Measurements from ENCODE around the gene SPPL3. TPM values are rescaled to one million over a fixed set of nuclear protein-coding genes. Genes with fewer than 3 reads are reported as not detected.

Gene SPPL3
- total and polyA plus RNA-seq, 2 experiments from 2014 or later: 10.9 to 27.8 TPM

- TF ChIP-seq ZNF114 (CRISPR knock-in tag; IDR thresholded peaks at IDR 0.05) (no peak), JUNB (IDR thresholded peaks at IDR 0.05; ENCODE audit: unreplicated experiment) (no peak), NANOG (IDR thresholded peaks at IDR 0.05; ENCODE audit: borderline replicate concordance) (no peak), EZH2 (IDR thresholded peaks at IDR 0.05; ENCODE audit: low read depth, unreplicated experiment) (no peak), POLR2AphosphoS5 (IDR thresholded peaks at IDR 0.05; ENCODE audit: low read depth) (no peak), CREB1 (CRISPR knock-in tag; IDR thresholded peaks at IDR 0.05; ENCODE audit: low read depth) (no peak), STAT1 (IDR thresholded peaks at IDR 0.05; ENCODE audit: unreplicated experiment) (no peak), ETS1 (IDR thresholded peaks at IDR 0.05) (no peak)
- TF ChIP-seq, protein P1, sequence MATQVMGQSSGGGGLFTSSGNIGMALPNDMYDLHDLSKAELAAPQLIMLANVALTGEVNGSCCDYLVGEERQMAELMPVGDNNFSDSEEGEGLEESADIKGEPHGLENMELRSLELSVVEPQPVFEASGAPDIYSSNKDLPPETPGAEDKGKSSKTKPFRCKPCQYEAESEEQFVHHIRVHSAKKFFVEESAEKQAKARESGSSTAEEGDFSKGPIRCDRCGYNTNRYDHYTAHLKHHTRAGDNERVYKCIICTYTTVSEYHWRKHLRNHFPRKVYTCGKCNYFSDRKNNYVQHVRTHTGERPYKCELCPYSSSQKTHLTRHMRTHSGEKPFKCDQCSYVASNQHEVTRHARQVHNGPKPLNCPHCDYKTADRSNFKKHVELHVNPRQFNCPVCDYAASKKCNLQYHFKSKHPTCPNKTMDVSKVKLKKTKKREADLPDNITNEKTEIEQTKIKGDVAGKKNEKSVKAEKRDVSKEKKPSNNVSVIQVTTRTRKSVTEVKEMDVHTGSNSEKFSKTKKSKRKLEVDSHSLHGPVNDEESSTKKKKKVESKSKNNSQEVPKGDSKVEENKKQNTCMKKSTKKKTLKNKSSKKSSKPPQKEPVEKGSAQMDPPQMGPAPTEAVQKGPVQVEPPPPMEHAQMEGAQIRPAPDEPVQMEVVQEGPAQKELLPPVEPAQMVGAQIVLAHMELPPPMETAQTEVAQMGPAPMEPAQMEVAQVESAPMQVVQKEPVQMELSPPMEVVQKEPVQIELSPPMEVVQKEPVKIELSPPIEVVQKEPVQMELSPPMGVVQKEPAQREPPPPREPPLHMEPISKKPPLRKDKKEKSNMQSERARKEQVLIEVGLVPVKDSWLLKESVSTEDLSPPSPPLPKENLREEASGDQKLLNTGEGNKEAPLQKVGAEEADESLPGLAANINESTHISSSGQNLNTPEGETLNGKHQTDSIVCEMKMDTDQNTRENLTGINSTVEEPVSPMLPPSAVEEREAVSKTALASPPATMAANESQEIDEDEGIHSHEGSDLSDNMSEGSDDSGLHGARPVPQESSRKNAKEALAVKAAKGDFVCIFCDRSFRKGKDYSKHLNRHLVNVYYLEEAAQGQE (IDR thresholded peaks at IDR 0.05; ENCODE audit: unreplicated experiment): no peak
- TF ChIP-seq, protein P2, sequence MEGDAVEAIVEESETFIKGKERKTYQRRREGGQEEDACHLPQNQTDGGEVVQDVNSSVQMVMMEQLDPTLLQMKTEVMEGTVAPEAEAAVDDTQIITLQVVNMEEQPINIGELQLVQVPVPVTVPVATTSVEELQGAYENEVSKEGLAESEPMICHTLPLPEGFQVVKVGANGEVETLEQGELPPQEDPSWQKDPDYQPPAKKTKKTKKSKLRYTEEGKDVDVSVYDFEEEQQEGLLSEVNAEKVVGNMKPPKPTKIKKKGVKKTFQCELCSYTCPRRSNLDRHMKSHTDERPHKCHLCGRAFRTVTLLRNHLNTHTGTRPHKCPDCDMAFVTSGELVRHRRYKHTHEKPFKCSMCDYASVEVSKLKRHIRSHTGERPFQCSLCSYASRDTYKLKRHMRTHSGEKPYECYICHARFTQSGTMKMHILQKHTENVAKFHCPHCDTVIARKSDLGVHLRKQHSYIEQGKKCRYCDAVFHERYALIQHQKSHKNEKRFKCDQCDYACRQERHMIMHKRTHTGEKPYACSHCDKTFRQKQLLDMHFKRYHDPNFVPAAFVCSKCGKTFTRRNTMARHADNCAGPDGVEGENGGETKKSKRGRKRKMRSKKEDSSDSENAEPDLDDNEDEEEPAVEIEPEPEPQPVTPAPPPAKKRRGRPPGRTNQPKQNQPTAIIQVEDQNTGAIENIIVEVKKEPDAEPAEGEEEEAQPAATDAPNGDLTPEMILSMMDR (conservative IDR thresholded peaks at IDR 0.05; ENCODE audit: low read depth in 2 of 2): no peak
These were observed 133.1 kb downstream of the SPPL3 start (continued) for GRCh38 chr12:120771097-120771496.

DNA sequence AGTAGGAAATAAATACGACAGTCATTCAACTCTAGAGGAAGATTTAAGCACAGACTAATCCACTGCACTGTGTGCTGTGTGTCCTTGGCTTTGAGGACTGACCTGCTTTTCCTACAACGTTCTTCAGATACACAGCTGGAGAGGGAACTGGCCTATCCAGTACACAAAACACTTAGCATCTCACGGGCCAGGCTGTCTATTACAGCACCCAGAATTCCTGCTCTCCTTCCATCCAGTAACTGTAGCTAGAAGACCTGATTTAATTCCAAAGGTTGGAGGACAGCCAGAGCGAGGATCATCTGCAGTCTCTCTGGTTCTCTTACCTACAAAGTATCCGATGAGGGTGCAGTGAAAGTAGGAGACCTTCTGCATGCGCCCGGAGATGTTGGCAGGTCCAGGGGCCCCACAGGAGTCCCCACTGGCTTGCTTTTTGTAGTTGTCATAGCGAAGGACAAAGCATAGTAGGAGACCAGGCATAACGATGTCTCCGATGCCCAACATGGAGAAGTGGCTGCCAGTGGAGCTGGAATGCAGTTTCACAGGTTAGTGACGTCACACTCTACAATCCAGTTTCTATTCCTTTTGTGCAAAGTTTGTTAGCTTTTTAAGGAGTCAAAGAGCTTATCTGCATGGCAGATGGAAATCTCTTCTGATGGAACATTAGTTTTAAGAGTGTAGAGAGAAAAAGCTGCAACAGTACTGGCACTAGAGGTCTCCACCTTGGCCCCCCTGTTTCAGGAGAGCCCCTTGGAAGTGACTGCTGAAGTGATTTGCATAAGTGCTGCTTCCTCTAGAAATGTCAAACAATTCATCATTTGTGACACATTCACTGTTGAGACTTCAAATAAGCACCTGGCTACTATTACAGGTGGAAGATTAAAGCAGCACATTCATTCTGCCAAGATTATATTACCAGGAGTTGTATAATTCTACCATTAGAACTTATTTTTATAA is 136.8 kb downstream of the SPPL3 start:
- H3K36me3 Mint-ChIP-seq (ENCODE audit: low read depth): peaks cover 48% of the 10 kb centered on the region
- Histone ChIP-seq H3K9me2 (ENCODE audit: insufficient read depth) (no peaks in the 10 kb centered on the region), H3K36me3 (ENCODE audit: insufficient read depth) (peaks cover 3% of the 10 kb centered on the region; the same call in 1 of the 2 replicates), H3K4me2 (no peak overlapping the region), H3F3A (replicated peaks; ENCODE audit: low read depth) (no peaks in the 10 kb centered on the region), H3K79me2 (replicated peaks; ENCODE audit: insufficient read depth) (no peaks in the 10 kb centered on the region), H3K27me3 (ENCODE audit: insufficient read depth) (no peaks in the 10 kb centered on the region), H2AFZ (no peak overlapping the region), H3K27ac (ENCODE audit: low read depth) (no peak overlapping the region), H3K4me3 (no peak overlapping the region), H4K20me1 (replicated peaks; ENCODE audit: insufficient read depth) (no peaks in the 10 kb centered on the region), H3K4me1 (ENCODE audit: insufficient read depth) (no peaks in the 10 kb centered on the region)
- peaks cover 6% of the 10 kb centered on the region for H3K27me3 Mint-ChIP-seq (ENCODE audit: insufficient read depth, low read depth, poor library complexity)
- H3K4me1 Mint-ChIP-seq: peaks cover 8% of the 10 kb centered on the region; the same call in 2 of the 3 replicates
- ATAC-seq: no peak
- H3K27ac Mint-ChIP-seq: no peak overlapping the region
- no peak for DNase-seq (ENCODE audit: low spot score)
- no peaks in the 10 kb centered on the region for H3K9me3 Mint-ChIP-seq
- H3K4me3 Mint-ChIP-seq: no peak overlapping the region
- no peak for TF ChIP-seq ZNF114 (CRISPR knock-in tag; IDR thresholded peaks at IDR 0.05)

All from GM23338 (cell line).